GM19025 (cell line): ENCODE data around the gene KIF1C.
A peak's percentile ranks its signal among the peaks of the same experiment; 100 is the strongest.

Experiments
- ATAC-seq: cut with Tn5 transposase; IDR thresholded peaks from one replicate; pipeline ENCODE4 v1.9.1; 2021; ENCODE audit warnings: mild to moderate bottlenecking, low read depth, moderate library complexity; ENCODE audit not compliant: unreplicated experiment

The KIF1C gene

GRCh38 chr17:4968486-4969046 lies 29.2 kb upstream of the KIF1C start:
- no peak for ATAC-seq

- no peak for ATAC-seq
These were observed 28.7 kb upstream of the KIF1C start for GRCh38 chr17:4969047-4969550.

- no peak for ATAC-seq
These were observed 28.1 kb upstream of the KIF1C start for GRCh38 chr17:4969551-4970173.

- ATAC-seq = no peak
These were observed 27.5 kb upstream of the KIF1C start for GRCh38 chr17:4970273-4970672.

- no peak for ATAC-seq
These were observed 25.9 kb upstream of the KIF1C start for GRCh38 chr17:4971826-4972225.

- ATAC-seq = no peak
These were observed 25.4 kb upstream of the KIF1C start for GRCh38 chr17:4972322-4972721.

- ATAC-seq = no peak
These were observed 25.0 kb upstream of the KIF1C start for GRCh38 chr17:4972752-4973151.

- no peak for ATAC-seq
These were observed 24.3 kb upstream of the KIF1C start for GRCh38 chr17:4973256-4974114.

GRCh38 chr17:4974115-4974670 lies 23.6 kb upstream of the KIF1C start:
- ATAC-seq = no peak

- ATAC-seq = no peak
These were observed 19.0 kb upstream of the KIF1C start for GRCh38 chr17:4978726-4979125.

GRCh38 chr17:4980644-4981216 lies 17.0 kb upstream of the KIF1C start:
- ATAC-seq = no peak

GRCh38 chr17:4982305-4982704 lies 15.4 kb upstream of the KIF1C start:
- ATAC-seq = no peak

GRCh38 chr17:4986403-4986802 lies 11.3 kb upstream of the KIF1C start:
- ATAC-seq = no peak

- ATAC-seq = peak; percentile 79
These were observed 10.6 kb upstream of the KIF1C start, which contains the start of gene CAMTA2 for GRCh38 chr17:4986951-4987766. TSS of gene CAMTA2 (minus strand) at chr17:4987675. CDS start at chr17:4986222, 1,453 bp downstream.

GRCh38 chr17:4987767-4988567 lies 9.8 kb upstream of the KIF1C start:
- no peak for ATAC-seq

- no peak for ATAC-seq
These were observed 3.6 kb upstream of the KIF1C start for GRCh38 chr17:4994081-4994595.

- no peak for ATAC-seq
These were observed 429 bp downstream of the KIF1C start for GRCh38 chr17:4998027-4998731.

GRCh38 chr17:4998732-4999429 lies 1.1 kb downstream of the KIF1C start:
- ATAC-seq = no peak
